ENCODE measurements around the gene ITGB7. TPM values are rescaled to one million over a fixed set of nuclear protein-coding genes. Genes with fewer than 3 reads are reported as not detected.

Gene ITGB7
- total and polyA plus RNA-seq, 9 of the 15 experiments (the other 6 are each of a cell fraction or from before 2014, with no cell fraction given): 0.06 to 2.0 (median 0.67) TPM

GRCh38 chr12:53182903-53183302, 24.1 kb downstream of the ITGB7 start:
- H3K4me3 ChIP-seq: no peak overlapping the region
- H3K27ac ChIP-seq (ENCODE audit: extremely low read depth, low read depth, low read length): no peak overlapping the region
- peaks cover 34% of the 10 kb centered on the region for H3K79me2 ChIP-seq (ENCODE audit: control insufficient read depth, insufficient read depth, low read length)
- POLR2A ChIA-PET: interaction anchor here (0.7 kb wide), 1 partner anchor 15 kb away, joined by 3 read pairs; no protein-coding TSS in a partner anchor
- DNase-seq (ENCODE audit: extremely low read depth in 1 of 4, low spot score in 3 of 4) (peak in 1 of 4 experiments; percentile 5), ATAC-seq (no peak), FAIRE-seq (no peak)
- H2AFZ ChIP-seq (ENCODE audit: low read depth, low read length): no peak overlapping the region
- BruUV-seq (replicated peaks): no TSS peak
- no peak for TF ChIP-seq FOS (IDR thresholded peaks at IDR 0.05; ENCODE audit: extremely low read depth, insufficient read length)
- no peak for TF ChIP-seq TEAD2 (tag; IDR thresholded peaks at IDR 0.05)
- peak; percentile 41; the same call in 1 of the 2 replicates for TF ChIP-seq NFIC (IDR thresholded peaks at IDR 0.05)
- no peak for TF ChIP-seq SIRT6 (IDR thresholded peaks at IDR 0.05; ENCODE audit: low read depth, low read length)
- TF ChIP-seq ZNF146 (CRISPR knock-in tag; IDR thresholded peaks at IDR 0.05; ENCODE audit: unreplicated experiment): no peak
- TF ChIP-seq WHSC1 (IDR thresholded peaks at IDR 0.05; ENCODE audit: low read length): no peak
- TF ChIP-seq MTA3 (IDR thresholded peaks at IDR 0.05; ENCODE audit: borderline replicate concordance): no peak
- H4K20me1 ChIP-seq (replicated peaks; ENCODE audit: control insufficient read depth, insufficient read depth, low read length): no peaks in the 10 kb centered on the region
- WGBS (ENCODE audit: insufficient coverage, low coverage, missing lambda C conversion rate): 74% methylated on average over 2 of the region's 2 CpGs
- in situ Hi-C loops (cut with MboI) (loop anchor here (10.0 kb wide), 1 partner anchor 758 kb away; no protein-coding TSS in a partner anchor), intact Hi-C loops (cut with micrococcal nuclease) (no loop called here)
- CTCF ChIA-PET (ENCODE audit: low intra/inter-chr PET ratio): no interaction called here
- H3K27me3 ChIP-seq (ENCODE audit: control insufficient read depth in 2 of 2, insufficient read depth in 2 of 2, low read length in 2 of 2): no peaks in the 10 kb centered on the region
- H3K4me1 ChIP-seq (replicated peaks in 1 of 2; ENCODE audit: control insufficient read depth in 2 of 2, insufficient read depth in 2 of 2, low read length in 2 of 2): peaks cover 16 to 26% of the 10 kb centered on the region in 2 experiments; a peak in 4 of 5 replicates
- peaks cover 5% of the 10 kb centered on the region for H3K9me3 ChIP-seq (replicated peaks; ENCODE audit: control insufficient read depth, insufficient read depth, low read depth, low read length)
- no peaks in the 10 kb centered on the region for H3K9me1 ChIP-seq (ENCODE audit: control insufficient read depth, insufficient read depth, low read length)
- peaks cover 62% of the 10 kb centered on the region for H3K36me3 ChIP-seq (ENCODE audit: control insufficient read depth, insufficient read depth, low read length)
- H3K9ac ChIP-seq (ENCODE audit: insufficient read depth in 1 of 2, low read depth in 2 of 2, low read length in 2 of 2): 0 out of 4 replicates have a peak overlapping the region, but pooled peaks of 1 of the 2 experiments have one; percentile 45
- H3K4me2 ChIP-seq (ENCODE audit: insufficient read depth, low read length): peak overlapping the region; percentile 47; the same call in 1 of the 2 replicates
